Ovary (tissue), 9 donors: ENCODE measurements around the gene CCDC154. TPM values are rescaled to one million over a fixed set of nuclear protein-coding genes. Genes with fewer than 3 reads are reported as not detected.
A peak's percentile ranks its signal among the peaks of the same experiment; 100 is the strongest.

Source experiments
- DNase-seq, 5 donors: peaks; one replicate each; pipeline ENCODE4 v3.0.0-alpha.2; 2019 to 2020
- H3K27ac ChIP-seq, 2 donors: fragments of 200-600 bp; one replicate each; pipeline versions ENCODE4 v1.5.1 to v1.8.0; 2019 to 2022
- H3K27me3 ChIP-seq: fragments of 200-600 bp; one replicate; pipeline ENCODE4 v1.8.0; 2022
- H3K36me3 ChIP-seq: fragments of 200-600 bp; sonication (generic); one replicate; pipeline ENCODE4 v1.5.1; 2019
- H3K4me1 ChIP-seq: one replicate; pipeline ENCODE4 v1.8.1; 2013; ENCODE audit warnings: mild to moderate bottlenecking, moderate library complexity; ENCODE audit not compliant: insufficient read depth
- H3K4me3 ChIP-seq: fragments of 200-600 bp; sonication (generic); one replicate; pipeline ENCODE4 v1.5.1; 2017
- H3K9me3 ChIP-seq, 2 donors: fragments of 200-600 bp in 1 of 2; sonication (generic) in 1 of 2; one replicate each; pipeline versions ENCODE4 v1.5.1 to v1.8.1; 2013 to 2019; ENCODE audit warnings: mild to moderate bottlenecking in 1 of 2, moderate library complexity in 1 of 2
- EP300 ChIP-seq: sonication (generic); formaldehyde crosslinking; IDR thresholded peaks from one replicate; pipeline ENCODE4 v1.6.1; 2017; ENCODE audit warnings: antibody characterized with exemption
- POLR2A ChIP-seq: fragments of 450-650 bp; IDR thresholded peaks from one replicate; pipeline ENCODE4 v1.6.1; 2017; ENCODE audit warnings: antibody characterized with exemption, mild to moderate bottlenecking, moderate library complexity
- WGBS, 3 donors: extraction: QIAGEN DNeasy Blood & Tissue Kit in 1 of 3; methylation state at CpG; one replicate each; pipeline versions ENCODE4 v1.1.5 to v1.1.7; 2013 to 2017; 5-methylcytosine and 5-hydroxymethylcytosine counted together
- intact Hi-C, 4 donors: fragments of 100-400 bp; cut with DNase I; formaldehyde crosslinking; loops; one replicate each; pipeline versions ENCODE4 v1.11.0 to v1.15.1; 2022 to 2023
- polyA plus RNA-seq, 2 donors: library from polyadenylated mRNA; stranded (reverse); fragments of 200-250 nt in 1 of 2; fragments of 350-450 nt in 1 of 2; fragmentation: Illumina TruSeq in 1 of 2; extraction: RNeasy Lipid Tissue Mini Kit (QIAGEN cat#74804) in 1 of 2; gene quantifications; one replicate each; pipeline ENCODE4 v1.2.3, GENCODE V29; 2013 to 2014
- total RNA-seq, 7 donors: library from RNA; depleted of rRNA in 2 of 7; stranded (reverse); fragments of >200 nt in 2 of 7; fragmentation: NEBNext Ultra II Directional in 3 of 7; extraction: Animal tissue kit (Norgen Biotek cat#: 25700) in 3 of 7; gene quantifications; one replicate each; pipeline versions ENCODE4 v1.1.0 to v1.2.4, GENCODE V29; 2016 to 2023
- TF ChIP-seq, protein P1 (sequence below), 3 donors: fragments of 450-650 bp in 2 of 3; fragments of 200-600 bp in 1 of 3; IDR thresholded peaks; one replicate each; pipeline versions ENCODE4 v1.5.1 to v1.8.0; 2016 to 2022; ENCODE audit warnings: antibody characterized with exemption in 3 of 3, mild to moderate bottlenecking in 1 of 3
- donor health status: DM: no; HTN: no; CAD: no; lungs with moderate emphysema.
- donor health status: DM: no; HTN: no; CAD: no.
- donor health status: Bipolar disorder and iron deficiency.
- donor health status: DM: yes; HTN: yes; CAD: no.
- donor health status: DM: no; HTN: no; CAD: no.
- donor health status: DM: yes; HTN: yes; CAD: no.

CCDC154 gene
- total and polyA plus RNA-seq, 9 donors = 1.1 to 3.5 (median 1.7) TPM; not detected in 1

DNA sequence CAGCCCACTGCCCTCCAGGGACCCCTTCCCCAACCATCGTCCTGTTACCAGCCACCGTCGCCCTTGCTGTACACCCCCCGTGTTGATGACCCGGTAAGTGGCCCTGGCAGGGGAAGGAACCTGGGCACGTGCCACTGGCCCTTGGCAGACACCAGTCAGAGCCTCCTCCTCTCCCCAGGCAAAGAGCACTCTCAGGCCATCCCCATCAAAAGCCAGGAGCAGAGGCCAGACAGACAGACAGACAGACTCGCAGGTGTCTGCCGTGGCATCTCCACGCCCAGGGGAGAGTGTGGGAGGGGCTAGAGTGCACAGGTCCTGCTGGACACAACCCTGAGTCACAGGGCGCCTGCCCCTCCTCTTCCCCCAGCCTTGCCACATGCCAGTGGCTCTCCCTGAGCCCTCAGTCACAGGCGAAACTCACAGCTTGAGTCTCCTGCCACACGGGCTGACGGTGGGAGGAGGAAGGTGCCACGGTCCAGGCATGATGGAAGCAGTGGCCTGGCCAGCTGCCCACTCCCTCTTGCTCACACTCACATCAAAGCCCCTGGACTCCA lies 22.7 kb upstream of the CCDC154 start:
- Histone ChIP-seq H3K36me3 (no peaks in the 10 kb centered on the region), H3K27ac (no peak overlapping the region), H3K9me3 (no peaks in the 10 kb centered on the region), H3K27me3 (no peaks in the 10 kb centered on the region), H3K4me1 (peaks cover 4% of the 10 kb centered on the region), H3K4me3 (no peak overlapping the region)
- intact Hi-C loops = no loop called here
- peak in 1 of 5 donors; percentile 20 for DNase-seq
- TF ChIP-seq POLR2A (no peak), EP300 (no peak)
- TF ChIP-seq, protein P1, sequence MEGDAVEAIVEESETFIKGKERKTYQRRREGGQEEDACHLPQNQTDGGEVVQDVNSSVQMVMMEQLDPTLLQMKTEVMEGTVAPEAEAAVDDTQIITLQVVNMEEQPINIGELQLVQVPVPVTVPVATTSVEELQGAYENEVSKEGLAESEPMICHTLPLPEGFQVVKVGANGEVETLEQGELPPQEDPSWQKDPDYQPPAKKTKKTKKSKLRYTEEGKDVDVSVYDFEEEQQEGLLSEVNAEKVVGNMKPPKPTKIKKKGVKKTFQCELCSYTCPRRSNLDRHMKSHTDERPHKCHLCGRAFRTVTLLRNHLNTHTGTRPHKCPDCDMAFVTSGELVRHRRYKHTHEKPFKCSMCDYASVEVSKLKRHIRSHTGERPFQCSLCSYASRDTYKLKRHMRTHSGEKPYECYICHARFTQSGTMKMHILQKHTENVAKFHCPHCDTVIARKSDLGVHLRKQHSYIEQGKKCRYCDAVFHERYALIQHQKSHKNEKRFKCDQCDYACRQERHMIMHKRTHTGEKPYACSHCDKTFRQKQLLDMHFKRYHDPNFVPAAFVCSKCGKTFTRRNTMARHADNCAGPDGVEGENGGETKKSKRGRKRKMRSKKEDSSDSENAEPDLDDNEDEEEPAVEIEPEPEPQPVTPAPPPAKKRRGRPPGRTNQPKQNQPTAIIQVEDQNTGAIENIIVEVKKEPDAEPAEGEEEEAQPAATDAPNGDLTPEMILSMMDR (IDR thresholded peaks at IDR 0.05) = no peak
- 79 to 88% (median 80%) methylated on average over 12 to 14 of the region's 14 CpGs for WGBS, 3 donors

- Histone ChIP-seq H3K4me1 (peaks cover 4% of the 10 kb centered on the region), H3K27me3 (no peaks in the 10 kb centered on the region), H3K36me3 (no peaks in the 10 kb centered on the region), H3K4me3 (no peak overlapping the region), H3K9me3 (no peaks in the 10 kb centered on the region), H3K27ac (no peak overlapping the region)
- no peak for DNase-seq
- intact Hi-C loops = no loop called here
- 84 to 89% (median 84%) methylated on average over 24 of the region's 24 CpGs for WGBS, 3 donors
- TF ChIP-seq POLR2A = no peak
- TF ChIP-seq, protein P1 (IDR thresholded peaks at IDR 0.05) = no peak
- TF ChIP-seq EP300 = no peak
These were observed 21.7 kb upstream of the CCDC154 start for GRCh38 chr16:1466054-1466453.

GRCh38 chr16:1465567-1465915 lies 21.2 kb upstream of the CCDC154 start:
- Histone ChIP-seq H3K4me3 (no peak overlapping the region), H3K27me3 (no peaks in the 10 kb centered on the region), H3K36me3 (no peaks in the 10 kb centered on the region), H3K27ac (no peak overlapping the region), H3K9me3 (no peaks in the 10 kb centered on the region), H3K4me1 (no peaks in the 10 kb centered on the region)
- DNase-seq = no peak
- no peak for TF ChIP-seq POLR2A
- intact Hi-C loops = no loop called here
- WGBS, 3 donors = 89 to 94% (median 93%) methylated on average over 13 of the region's 13 CpGs

DNA sequence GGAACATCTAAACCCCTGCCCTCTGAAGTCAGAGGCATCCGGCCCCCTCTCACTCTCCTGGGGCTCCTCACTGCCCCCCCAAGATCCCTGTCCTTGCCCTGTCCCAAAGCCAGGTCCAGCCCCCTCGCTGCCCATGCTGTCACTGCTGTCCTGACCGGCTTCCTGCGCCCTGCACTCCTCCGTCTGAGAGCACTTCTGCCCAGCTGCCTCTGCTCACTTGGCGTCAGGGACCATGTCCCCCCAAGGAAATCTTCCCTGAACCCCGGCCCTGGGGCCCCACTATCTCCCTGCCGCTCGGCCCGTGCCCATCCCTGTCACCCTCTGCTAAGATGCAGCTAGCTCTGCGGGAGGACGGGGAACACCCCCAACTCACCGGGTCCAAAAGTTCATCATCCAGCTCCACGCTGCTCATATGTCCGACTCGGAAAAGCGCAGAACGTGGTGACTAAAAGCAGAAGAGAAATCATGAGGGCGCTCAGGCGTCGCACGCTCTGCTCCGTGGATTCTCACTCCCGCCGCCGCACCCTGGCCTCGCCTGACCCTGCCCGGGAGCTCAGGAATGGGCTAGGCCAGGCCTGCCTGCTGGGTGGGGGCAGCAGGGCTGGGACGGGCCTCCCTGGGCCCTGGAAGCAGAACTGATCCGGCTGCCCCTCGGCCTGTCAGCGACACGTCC lies 20.7 kb upstream of the CCDC154 start:
- Histone ChIP-seq H3K4me3 (no peak overlapping the region), H3K4me1 (no peaks in the 10 kb centered on the region), H3K36me3 (no peaks in the 10 kb centered on the region), H3K27ac (no peak overlapping the region), H3K9me3 (no peaks in the 10 kb centered on the region), H3K27me3 (no peaks in the 10 kb centered on the region)
- 86 to 90% (median 86%) methylated on average over 33 of the region's 33 CpGs for WGBS, 3 donors
- intact Hi-C loops = no loop called here
- DNase-seq = no peak
- no peak for TF ChIP-seq EP300
- TF ChIP-seq, protein P1 (IDR thresholded peaks at IDR 0.05) = no peak
- no peak for TF ChIP-seq POLR2A

GRCh38 chr16:1464196-1464893 lies 20.0 kb upstream of the CCDC154 start:
- intact Hi-C loops = no loop called here
- no peaks in the 10 kb centered on the region for H3K27me3 ChIP-seq
- H3K27ac ChIP-seq = no peak overlapping the region
- H3K9me3 ChIP-seq = no peaks in the 10 kb centered on the region
- H3K4me1 ChIP-seq = no peaks in the 10 kb centered on the region
- no peak overlapping the region for H3K4me3 ChIP-seq
- TF ChIP-seq, protein P1 (IDR thresholded peaks at IDR 0.05) = no peak
- TF ChIP-seq POLR2A (no peak), EP300 (no peak)
- 86 to 89% (median 87%) methylated on average over 41 of the region's 41 CpGs for WGBS, 3 donors
- H3K36me3 ChIP-seq = no peaks in the 10 kb centered on the region
- no peak for DNase-seq
